HK-2 (cell line): ENCODE data around the gene MST1.
A peak's percentile ranks its signal among the peaks of the same experiment; 100 is the strongest.

Source experiments
- DNase-seq: peaks from one replicate; pipeline ENCODE4 v3.0.0-alpha.2; 2018; ENCODE audit not compliant: unreplicated experiment

MST1 gene

GRCh38 chr3:49674497-49674983 is 14.7 kb downstream of the MST1 start:
- DNase-seq: no peak

GRCh38 chr3:49673715-49674496 is 15.4 kb downstream of the MST1 start, which contains the start of gene APEH:
APEH (plus strand) TSS chr3:49674351; CDS start chr3:49674402, 51 bp downstream.
- DNase-seq: peak; percentile 97

- DNase-seq: peak; percentile 64
These were observed 16.1 kb downstream of the MST1 start for GRCh38 chr3:49673121-49673714.

GRCh38 chr3:49671291-49672288 is 17.7 kb downstream of the MST1 start:
- DNase-seq: peak; percentile 59

- no peak for DNase-seq
These were observed 18.4 kb downstream of the MST1 start for GRCh38 chr3:49670940-49671290.

- no peak for DNase-seq
These were observed 19.9 kb downstream of the MST1 start for GRCh38 chr3:49669352-49669751.

GRCh38 chr3:49668861-49669260 is 20.4 kb downstream of the MST1 start:
- DNase-seq: peak; percentile 53

GRCh38 chr3:49668414-49668797 is 20.9 kb downstream of the MST1 start:
- peak; percentile 42 for DNase-seq

GRCh38 chr3:49667701-49668413 is 21.4 kb downstream of the MST1 start:
- no peak for DNase-seq

- DNase-seq: no peak
These were observed 22.7 kb downstream of the MST1 start for GRCh38 chr3:49666592-49666991.

- no peak for DNase-seq
These were observed 23.3 kb downstream of the MST1 start for GRCh38 chr3:49665822-49666519.

- no peak for DNase-seq
These were observed 25.0 kb downstream of the MST1 start for GRCh38 chr3:49664300-49664699.

GRCh38 chr3:49663831-49664230 is 25.4 kb downstream of the MST1 start:
- no peak for DNase-seq

GRCh38 chr3:49662720-49663413 is 26.4 kb downstream of the MST1 start:
- DNase-seq: no peak

GRCh38 chr3:49662021-49662420 is 27.3 kb downstream of the MST1 start:
- DNase-seq: no peak

GRCh38 chr3:49661281-49661680 is 28.0 kb downstream of the MST1 start:
- peak; percentile 45 for DNase-seq

GRCh38 chr3:49659756-49660155 is 29.5 kb downstream of the MST1 start:
- DNase-seq: no peak

GRCh38 chr3:49658711-49659110 is 30.6 kb downstream of the MST1 start:
- DNase-seq: no peak

- DNase-seq: no peak
These were observed 31.9 kb downstream of the MST1 start for GRCh38 chr3:49657208-49657915.
